ENCODE results near the gene IRF2.

- TF ChIP-seq POLR2AphosphoS5 (IDR thresholded peaks at IDR 0.05; ENCODE audit: borderline replicate concordance, low read depth, low read length) (no peak), EZH2 (IDR thresholded peaks at IDR 0.05) (no peak), FOXP2 (optimal IDR thresholded peaks at IDR 0.05; ENCODE audit: control extremely low read depth, extremely low read length, insufficient read depth) (no peak)
These were observed 78.9 kb downstream of the IRF2 start for GRCh38 chr4:184395451-184395917.

All from SK-N-MC (cell line).